ENCODE data around the gene STH.
"Not testable (repeated sequence)": the region's sequence is repeated elsewhere in the genome, so short reads cannot be mapped to it uniquely, and the experiment has no call there.

STH gene

DNA sequence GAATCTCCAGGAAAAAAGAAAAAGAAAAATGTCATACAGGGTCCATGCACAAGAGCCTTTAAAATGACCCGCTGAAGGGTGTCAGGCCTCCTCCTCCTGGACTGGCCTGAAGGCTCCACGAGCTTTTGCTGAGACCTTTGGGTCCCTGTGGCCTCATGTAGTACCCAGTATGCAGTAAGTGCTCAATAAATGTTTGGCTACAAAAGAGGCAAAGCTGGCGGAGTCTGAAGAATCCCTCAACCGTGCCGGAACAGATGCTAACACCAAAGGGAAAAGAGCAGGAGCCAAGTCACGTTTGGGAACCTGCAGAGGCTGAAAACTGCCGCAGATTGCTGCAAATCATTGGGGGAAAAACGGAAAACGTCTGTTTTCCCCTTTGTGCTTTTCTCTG lies 845 bp downstream of the STH start:
- H3K27me3 Mint-ChIP-seq = peaks cover 2% of the 10 kb centered on the region
- no peaks in the 10 kb centered on the region for H3K4me1 Mint-ChIP-seq
- DNase-seq (ENCODE audit: low spot score in 2 of 2) (no peak), ATAC-seq (ENCODE audit: low read depth) (no peak)
- H3K9me3 Mint-ChIP-seq = no peaks in the 10 kb centered on the region
- H3K27ac Mint-ChIP-seq = no peak overlapping the region
- no peak overlapping the region for H3K4me3 Mint-ChIP-seq
- H3K36me3 Mint-ChIP-seq = no peaks in the 10 kb centered on the region

- Mint-ChIP-seq H3K27me3 (peaks cover 2% of the 10 kb centered on the region), H3K27ac (no peak overlapping the region), H3K4me3 (no peak overlapping the region), H3K36me3 (no peaks in the 10 kb centered on the region), H3K4me1 (no peaks in the 10 kb centered on the region), H3K9me3 (no peaks in the 10 kb centered on the region)
- DNase-seq (ENCODE audit: low spot score in 2 of 2) (no peak), ATAC-seq (ENCODE audit: low read depth) (no peak)
These were observed 1.2 kb downstream of the STH start for GRCh38 chr17:46000292-46000691.

DNA sequence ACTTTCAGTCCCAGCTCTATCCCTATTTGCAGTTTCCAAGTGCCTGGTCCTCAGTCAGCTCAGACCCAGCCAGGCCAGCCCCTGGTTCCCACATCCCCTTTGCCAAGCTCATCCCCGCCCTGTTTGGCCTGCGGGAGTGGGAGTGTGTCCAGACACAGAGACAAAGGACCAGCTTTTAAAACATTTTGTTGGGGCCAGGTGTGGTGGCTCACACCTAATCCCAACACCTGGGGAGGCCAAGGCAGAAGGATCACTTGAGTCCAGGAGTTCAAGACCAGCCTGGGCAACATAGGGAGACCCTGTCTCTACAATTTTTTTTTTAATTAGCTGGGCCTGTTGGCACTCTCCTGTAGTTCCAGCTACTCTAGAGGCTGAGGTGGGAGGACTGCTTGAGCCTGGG lies 1.7 kb downstream of the STH start:
- H3K4me3 Mint-ChIP-seq = no peak overlapping the region
- no peaks in the 10 kb centered on the region for H3K4me1 Mint-ChIP-seq
- peaks cover under 1% of the 10 kb centered on the region for H3K27me3 Mint-ChIP-seq
- ATAC-seq (ENCODE audit: low read depth) = no peak
- DNase-seq (ENCODE audit: low spot score in 2 of 2) = no peak
- H3K27ac Mint-ChIP-seq = no peak overlapping the region
- H3K9me3 Mint-ChIP-seq = peaks cover under 1% of the 10 kb centered on the region
- H3K36me3 Mint-ChIP-seq = no peaks in the 10 kb centered on the region

- Mint-ChIP-seq H3K4me3 (no peak overlapping the region), H3K9me3 (peaks cover 2% of the 10 kb centered on the region), H3K36me3 (no peaks in the 10 kb centered on the region), H3K27ac (no peak overlapping the region), H3K4me1 (no peaks in the 10 kb centered on the region), H3K27me3 (peaks cover 4% of the 10 kb centered on the region)
- no peak for ATAC-seq (ENCODE audit: low read depth)
- no peak for DNase-seq (ENCODE audit: low spot score in 2 of 2)
These were observed 2.6 kb downstream of the STH start for GRCh38 chr17:46001390-46002310.

GRCh38 chr17:46002311-46002972 lies 3.4 kb downstream of the STH start:
- Mint-ChIP-seq H3K36me3 (no peaks in the 10 kb centered on the region), H3K27ac (no peak overlapping the region), H3K4me3 (no peak overlapping the region), H3K9me3 (peaks cover 2% of the 10 kb centered on the region), H3K27me3 (peaks cover 4% of the 10 kb centered on the region), H3K4me1 (no peaks in the 10 kb centered on the region)
- peak; percentile 92 for ATAC-seq (ENCODE audit: low read depth)
- peak; percentile 79 to 86 for DNase-seq (ENCODE audit: low spot score in 2 of 2)

DNA sequence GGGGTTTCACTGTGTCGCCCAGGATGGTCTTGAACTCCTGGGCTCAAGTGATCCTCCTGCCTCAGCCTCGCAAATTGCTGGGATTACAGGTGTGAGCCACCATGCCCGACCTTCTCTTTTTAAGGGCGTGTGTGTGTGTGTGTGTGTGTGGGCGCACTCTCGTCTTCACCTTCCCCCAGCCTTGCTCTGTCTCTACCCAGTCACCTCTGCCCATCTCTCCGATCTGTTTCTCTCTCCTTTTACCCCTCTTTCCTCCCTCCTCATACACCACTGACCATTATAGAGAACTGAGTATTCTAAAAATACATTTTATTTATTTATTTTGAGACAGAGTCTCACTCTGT lies 3.9 kb downstream of the STH start:
- no peak overlapping the region for H3K27ac Mint-ChIP-seq
- ATAC-seq (ENCODE audit: low read depth) (peak; percentile 10), DNase-seq (ENCODE audit: low spot score in 2 of 2) (no peak)
- H3K36me3 Mint-ChIP-seq = no peaks in the 10 kb centered on the region
- no peak overlapping the region for H3K4me3 Mint-ChIP-seq
- H3K4me1 Mint-ChIP-seq = no peaks in the 10 kb centered on the region
- peaks cover 2% of the 10 kb centered on the region for H3K9me3 Mint-ChIP-seq
- H3K27me3 Mint-ChIP-seq = peaks cover 4% of the 10 kb centered on the region

DNA sequence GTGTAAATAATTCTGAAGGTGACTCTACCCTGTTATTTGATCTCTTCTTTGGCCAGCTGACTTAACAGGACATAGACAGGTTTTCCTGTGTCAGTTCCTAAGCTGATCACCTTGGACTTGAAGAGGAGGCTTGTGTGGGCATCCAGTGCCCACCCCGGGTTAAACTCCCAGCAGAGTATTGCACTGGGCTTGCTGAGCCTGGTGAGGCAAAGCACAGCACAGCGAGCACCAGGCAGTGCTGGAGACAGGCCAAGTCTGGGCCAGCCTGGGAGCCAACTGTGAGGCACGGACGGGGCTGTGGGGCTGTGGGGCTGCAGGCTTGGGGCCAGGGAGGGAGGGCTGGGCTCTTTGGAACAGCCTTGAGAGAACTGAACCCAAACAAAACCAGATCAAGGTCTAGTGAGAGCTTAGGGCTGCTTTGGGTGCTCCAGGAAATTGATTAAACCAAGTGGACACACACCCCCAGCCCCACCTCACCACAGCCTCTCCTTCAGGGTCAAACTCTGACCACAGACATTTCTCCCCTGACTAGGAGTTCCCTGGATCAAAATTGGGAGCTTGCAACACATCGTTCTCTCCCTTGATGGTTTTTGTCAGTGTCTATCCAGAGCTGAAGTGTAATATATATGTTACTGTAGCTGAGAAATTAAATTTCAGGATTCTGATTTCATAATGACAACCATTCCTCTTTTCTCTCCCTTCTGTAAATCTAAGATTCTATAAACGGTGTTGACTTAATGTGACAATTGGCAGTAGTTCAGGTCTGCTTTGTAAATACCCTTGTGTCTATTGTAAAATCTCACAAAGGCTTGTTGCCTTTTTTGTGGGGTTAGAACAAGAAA lies 5.1 kb downstream of the STH start:
- no peak overlapping the region for H3K27ac Mint-ChIP-seq
- DNase-seq (ENCODE audit: low spot score in 2 of 2) (no peak), ATAC-seq (ENCODE audit: low read depth) (no peak)
- H3K4me3 Mint-ChIP-seq = no peak overlapping the region
- no peaks in the 10 kb centered on the region for H3K4me1 Mint-ChIP-seq
- no peaks in the 10 kb centered on the region for H3K36me3 Mint-ChIP-seq
- H3K27me3 Mint-ChIP-seq = peaks cover 4% of the 10 kb centered on the region
- H3K9me3 Mint-ChIP-seq = peaks cover 2% of the 10 kb centered on the region

- not testable (repeated sequence) for H3K4me1 Mint-ChIP-seq; H3K4me3 Mint-ChIP-seq; H3K36me3 Mint-ChIP-seq; H3K27me3 Mint-ChIP-seq; DNase-seq (ENCODE audit: low spot score in 2 of 2); H3K9me3 Mint-ChIP-seq; ATAC-seq (ENCODE audit: low read depth)
- H3K27ac Mint-ChIP-seq = peak overlapping the region; percentile 54
These were observed 7.0 kb downstream of the STH start for GRCh38 chr17:46006082-46006481.

- Mint-ChIP-seq H3K9me3 (peaks cover 2% of the 10 kb centered on the region), H3K4me3 (no peak overlapping the region), H3K27me3 (peaks cover 4% of the 10 kb centered on the region), H3K36me3 (no peaks in the 10 kb centered on the region), H3K4me1 (no peaks in the 10 kb centered on the region), H3K27ac (no peak overlapping the region)
- ATAC-seq (ENCODE audit: low read depth) (no peak), DNase-seq (ENCODE audit: low spot score in 2 of 2) (no peak)
These were observed 8.5 kb downstream of the STH start for GRCh38 chr17:46007461-46007965.

- DNase-seq (ENCODE audit: low spot score in 2 of 2) (no peak), ATAC-seq (ENCODE audit: low read depth) (no peak)
- peaks cover 3% of the 10 kb centered on the region for H3K4me1 Mint-ChIP-seq
- no peak overlapping the region for H3K4me3 Mint-ChIP-seq
- H3K27ac Mint-ChIP-seq = no peak overlapping the region
- H3K27me3 Mint-ChIP-seq = peaks cover 6% of the 10 kb centered on the region
- no peaks in the 10 kb centered on the region for H3K36me3 Mint-ChIP-seq
- peaks cover 2% of the 10 kb centered on the region for H3K9me3 Mint-ChIP-seq
These were observed 9.5 kb downstream of the STH start for GRCh38 chr17:46008591-46008990.

DNA sequence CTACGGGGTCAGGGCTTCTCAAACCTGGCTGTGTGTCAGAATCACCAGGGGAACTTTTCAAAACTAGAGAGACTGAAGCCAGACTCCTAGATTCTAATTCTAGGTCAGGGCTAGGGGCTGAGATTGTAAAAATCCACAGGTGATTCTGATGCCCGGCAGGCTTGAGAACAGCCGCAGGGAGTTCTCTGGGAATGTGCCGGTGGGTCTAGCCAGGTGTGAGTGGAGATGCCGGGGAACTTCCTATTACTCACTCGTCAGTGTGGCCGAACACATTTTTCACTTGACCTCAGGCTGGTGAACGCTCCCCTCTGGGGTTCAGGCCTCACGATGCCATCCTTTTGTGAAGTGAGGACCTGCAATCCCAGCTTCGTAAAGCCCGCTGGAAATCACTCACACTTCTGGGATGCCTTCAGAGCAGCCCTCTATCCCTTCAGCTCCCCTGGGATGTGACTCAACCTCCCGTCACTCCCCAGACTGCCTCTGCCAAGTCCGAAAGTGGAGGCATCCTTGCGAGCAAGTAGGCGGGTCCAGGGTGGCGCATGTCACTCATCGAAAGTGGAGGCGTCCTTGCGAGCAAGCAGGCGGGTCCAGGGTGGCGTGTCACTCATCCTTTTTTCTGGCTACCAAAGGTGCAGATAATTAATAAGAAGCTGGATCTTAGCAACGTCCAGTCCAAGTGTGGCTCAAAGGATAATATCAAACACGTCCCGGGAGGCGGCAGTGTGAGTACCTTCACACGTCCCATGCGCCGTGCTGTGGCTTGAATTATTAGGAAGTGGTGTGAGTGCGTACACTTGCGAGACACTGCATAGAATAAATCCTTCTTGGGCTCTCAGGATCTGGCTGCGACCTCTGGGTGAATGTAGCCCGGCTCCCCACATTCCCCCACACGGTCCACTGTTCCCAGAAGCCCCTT lies 10.9 kb downstream of the STH start:
- no peak for ATAC-seq (ENCODE audit: low read depth)
- H3K9me3 Mint-ChIP-seq = peaks cover 2% of the 10 kb centered on the region

GRCh38 chr17:46010597-46011186 lies 11.6 kb downstream of the STH start:
- no peak for DNase-seq (ENCODE audit: low spot score in 2 of 2)
- no peak overlapping the region for H3K27ac Mint-ChIP-seq
- H3K9me3 Mint-ChIP-seq = peaks cover 2% of the 10 kb centered on the region
- H3K27me3 Mint-ChIP-seq = peaks cover 6% of the 10 kb centered on the region
- H3K36me3 Mint-ChIP-seq = no peaks in the 10 kb centered on the region
- no peak for ATAC-seq (ENCODE audit: low read depth)
- H3K4me3 Mint-ChIP-seq = no peak overlapping the region
- H3K4me1 Mint-ChIP-seq = peaks cover 3% of the 10 kb centered on the region

More for the DNA sequence above, 10.9 kb downstream of the STH start:
- H3K27me3 Mint-ChIP-seq = peaks cover 6% of the 10 kb centered on the region
- H3K4me1 Mint-ChIP-seq = peaks cover 3% of the 10 kb centered on the region
- DNase-seq (ENCODE audit: low spot score in 2 of 2) = no peak
- H3K36me3 Mint-ChIP-seq = no peaks in the 10 kb centered on the region
- H3K4me3 Mint-ChIP-seq = no peak overlapping the region
- H3K27ac Mint-ChIP-seq = no peak overlapping the region
